Psoas muscle (tissue), 8 donors: ENCODE measurements around the gene PROK1. TPM values are rescaled to one million over a fixed set of nuclear protein-coding genes. Genes with fewer than 3 reads are reported as not detected.

Experiments
- ATAC-seq, 4 donors: fragments of 200-7000 bp; cut with Tn5 transposase; one replicate each; pipeline ENCODE4 v1.9.1; 2020; ENCODE audit warnings: moderate library complexity in 3 of 4, mild to moderate bottlenecking in 2 of 4
- DNase-seq, 2 donors: peaks; one replicate each; pipeline ENCODE4 v3.0.0-alpha.2; 2020
- H3K27ac ChIP-seq: fragments of 200-600 bp; one replicate; pipeline ENCODE4 v1.8.0; 2022
- H3K27me3 ChIP-seq, 3 donors: fragments of 200-600 bp in 1 of 3; one replicate each; pipeline versions ENCODE4 v1.6.1 to v1.8.0; 2013 to 2022; ENCODE audit warnings: low read length in 2 of 3, mild to moderate bottlenecking in 2 of 3, moderate library complexity in 1 of 3; ENCODE audit not compliant: insufficient read depth in 3 of 3
- H3K36me3 ChIP-seq, 2 donors: fragments of 200-600 bp in 1 of 2; one replicate each; pipeline versions ENCODE4 v1.6.1 to v1.8.0; 2013 to 2022; ENCODE audit warnings: low read depth in 1 of 2, mild to moderate bottlenecking in 1 of 2, moderate library complexity in 1 of 2; ENCODE audit not compliant: insufficient read depth in 1 of 2
- H3K4me1 ChIP-seq: fragments of 200-600 bp; one replicate; pipeline ENCODE4 v1.8.0; 2022
- H3K4me3 ChIP-seq: fragments of 200-600 bp; one replicate; pipeline ENCODE4 v1.8.0; 2022; ENCODE audit warnings: mild to moderate bottlenecking
- H3K9me3 ChIP-seq: fragments of 200-600 bp; one replicate; pipeline ENCODE4 v1.8.0; 2022
- WGBS, 3 donors: extraction: QIAGEN DNeasy Blood & Tissue Kit; methylation state at CpG; one replicate each; pipeline versions ENCODE4 v1.1.6 to v1.1.7; 2013; 5-methylcytosine and 5-hydroxymethylcytosine counted together
- intact Hi-C, 2 donors: fragments of 100-400 bp; cut with DNase I; formaldehyde crosslinking; loops; one replicate each; pipeline versions ENCODE4 v1.11.0 to v1.14.2; 2022
- polyA plus RNA-seq, 3 donors: library from polyadenylated mRNA; stranded (reverse); fragments of 200-250 nt; gene quantifications; one replicate each; pipeline ENCODE4 v1.2.3, GENCODE V29; 2013
- total RNA-seq, 4 donors: library from RNA; stranded (reverse); fragmentation: NEBNext Ultra II Directional in 2 of 4; extraction: Animal tissue kit (Norgen Biotek cat#: 25700) in 2 of 4; gene quantifications; one replicate each; pipeline versions ENCODE4 v1.2.1 to v1.2.4, GENCODE V29; 2021 to 2023
- TF ChIP-seq, protein P1 (sequence below): fragments of 200-600 bp; IDR thresholded peaks from one replicate; pipeline ENCODE4 v1.8.0; 2022; ENCODE audit warnings: antibody characterized with exemption
- donor health status: healthy with polysubstance abuse.
- donor health status: DM: no; HTN: no; CAD: no; lungs with moderate emphysema.
- donor health status: Bipolar disorder and iron deficiency.
- donor health status: healthy.
- donor health status: DM: yes; HTN: yes; CAD: no.
- donor health status: DM: no; HTN: no; CAD: no.
- donor health status: DM: no; HTN: no; CAD: no.
- donor health status: DM: yes; HTN: yes; CAD: no.

The PROK1 gene
- total and polyA plus RNA-seq, 7 donors, result 0.15 to 15.0 (median 0.22) TPM; not detected in 1

DNA sequence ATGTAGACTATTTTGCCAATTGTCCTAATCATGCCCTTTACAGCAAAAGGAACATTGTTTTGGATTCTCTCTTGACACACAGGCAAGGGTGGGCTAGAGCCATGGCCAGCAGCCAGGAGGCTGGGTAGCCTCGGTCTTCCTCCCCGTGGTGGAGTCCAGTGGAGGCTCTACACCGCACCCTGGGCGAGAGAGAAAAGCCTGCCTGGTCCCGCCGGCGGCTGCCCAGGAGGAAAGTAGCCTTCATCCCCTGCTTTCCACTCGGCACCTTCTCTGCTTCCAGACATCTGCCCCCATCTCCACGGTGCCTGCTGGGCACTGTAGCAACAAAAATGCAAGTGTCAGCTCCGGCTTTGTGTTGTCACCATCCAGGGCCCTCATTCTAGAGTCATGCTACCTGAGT, 21.6 kb downstream of the PROK1 start:
- WGBS, 3 donors, result 66 to 71% (median 67%) methylated on average over 10 of the region's 10 CpGs
- Histone ChIP-seq H3K4me1 (no peaks in the 10 kb centered on the region), H3K36me3 (no peaks in the 10 kb centered on the region), H3K27ac (no peak overlapping the region), H3K9me3 (no peaks in the 10 kb centered on the region), H3K4me3 (no peak overlapping the region), H3K27me3 (no peaks in the 10 kb centered on the region)
- intact Hi-C loops, result no loop called here
- TF ChIP-seq, protein P1, sequence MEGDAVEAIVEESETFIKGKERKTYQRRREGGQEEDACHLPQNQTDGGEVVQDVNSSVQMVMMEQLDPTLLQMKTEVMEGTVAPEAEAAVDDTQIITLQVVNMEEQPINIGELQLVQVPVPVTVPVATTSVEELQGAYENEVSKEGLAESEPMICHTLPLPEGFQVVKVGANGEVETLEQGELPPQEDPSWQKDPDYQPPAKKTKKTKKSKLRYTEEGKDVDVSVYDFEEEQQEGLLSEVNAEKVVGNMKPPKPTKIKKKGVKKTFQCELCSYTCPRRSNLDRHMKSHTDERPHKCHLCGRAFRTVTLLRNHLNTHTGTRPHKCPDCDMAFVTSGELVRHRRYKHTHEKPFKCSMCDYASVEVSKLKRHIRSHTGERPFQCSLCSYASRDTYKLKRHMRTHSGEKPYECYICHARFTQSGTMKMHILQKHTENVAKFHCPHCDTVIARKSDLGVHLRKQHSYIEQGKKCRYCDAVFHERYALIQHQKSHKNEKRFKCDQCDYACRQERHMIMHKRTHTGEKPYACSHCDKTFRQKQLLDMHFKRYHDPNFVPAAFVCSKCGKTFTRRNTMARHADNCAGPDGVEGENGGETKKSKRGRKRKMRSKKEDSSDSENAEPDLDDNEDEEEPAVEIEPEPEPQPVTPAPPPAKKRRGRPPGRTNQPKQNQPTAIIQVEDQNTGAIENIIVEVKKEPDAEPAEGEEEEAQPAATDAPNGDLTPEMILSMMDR, result no peak
- DNase-seq (no peak), ATAC-seq (no peak)

DNA sequence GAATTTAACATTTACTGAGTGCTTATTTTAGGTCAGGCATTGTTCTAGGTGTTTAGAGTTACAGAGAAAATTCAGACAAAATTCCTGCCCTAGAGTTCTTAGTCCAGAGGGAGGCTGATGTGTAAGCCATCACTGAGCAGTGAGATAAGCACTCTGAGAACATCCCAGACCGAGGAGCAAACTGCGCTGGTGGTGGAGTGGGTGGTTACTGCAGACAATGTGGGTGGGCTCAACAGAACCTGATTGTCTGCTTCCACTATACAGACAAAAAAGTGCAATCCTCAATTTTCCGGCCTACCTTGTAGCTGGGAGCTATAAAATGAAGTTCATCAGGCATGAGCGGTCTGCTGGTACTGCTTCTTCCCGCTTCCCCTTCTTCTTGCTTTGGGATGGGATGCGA, 23.5 kb downstream of the PROK1 start:
- Histone ChIP-seq H3K36me3 (no peaks in the 10 kb centered on the region), H3K27ac (no peak overlapping the region), H3K4me1 (no peaks in the 10 kb centered on the region), H3K4me3 (no peak overlapping the region), H3K27me3 (no peaks in the 10 kb centered on the region), H3K9me3 (no peaks in the 10 kb centered on the region)
- intact Hi-C loops, result no loop called here
- no peak for ATAC-seq
- TF ChIP-seq, protein P1, result no peak
- WGBS, 3 donors, result 92 to 95% (median 93%) methylated on average over 6 of the region's 6 CpGs
- no peak for DNase-seq

DNA sequence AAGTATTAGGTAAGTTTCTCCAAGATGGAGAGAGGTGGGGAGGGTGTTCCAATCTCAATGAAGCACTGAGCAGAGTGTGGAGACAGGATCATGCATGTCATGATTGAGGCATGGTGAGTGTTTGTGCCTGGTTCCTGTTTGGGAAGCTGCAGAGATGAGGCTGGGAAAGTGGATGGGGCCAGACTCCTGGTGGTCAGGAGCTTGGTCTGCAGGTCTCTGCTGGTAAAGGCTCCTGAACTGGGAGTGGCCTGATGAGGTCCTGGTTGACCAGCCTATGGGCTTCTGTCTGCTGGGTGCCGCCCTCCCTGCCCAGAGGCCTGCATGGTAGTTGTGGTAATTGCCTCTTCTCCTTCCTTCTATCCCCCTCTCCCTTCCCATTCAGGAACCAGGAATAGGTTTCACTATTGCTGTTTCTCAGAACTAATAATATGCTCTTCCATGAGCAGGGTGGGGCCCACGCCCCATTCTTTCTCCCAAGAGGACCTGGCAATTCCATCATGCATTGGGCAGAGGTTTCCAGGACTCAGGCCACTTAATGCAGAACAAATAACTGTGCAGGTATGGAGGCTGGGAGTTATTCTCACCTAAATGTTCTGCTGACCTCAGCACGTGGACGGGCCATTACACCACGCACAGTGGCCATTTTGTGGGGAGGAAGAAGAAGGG, 24.5 kb downstream of the PROK1 start:
- Histone ChIP-seq H3K36me3 (no peaks in the 10 kb centered on the region), H3K27ac (no peak overlapping the region), H3K27me3 (no peaks in the 10 kb centered on the region), H3K4me3 (no peak overlapping the region), H3K4me1 (no peaks in the 10 kb centered on the region), H3K9me3 (no peaks in the 10 kb centered on the region)
- intact Hi-C loops, result no loop called here
- WGBS, 3 donors, result 87 to 93% (median 90%) methylated on average over 5 of the region's 5 CpGs
- TF ChIP-seq, protein P1, result no peak
- ATAC-seq (no peak), DNase-seq (no peak)

- intact Hi-C loops, result no loop called here
- Histone ChIP-seq H3K4me3 (no peak overlapping the region), H3K9me3 (no peaks in the 10 kb centered on the region), H3K27ac (no peak overlapping the region), H3K4me1 (no peaks in the 10 kb centered on the region), H3K36me3 (no peaks in the 10 kb centered on the region), H3K27me3 (no peaks in the 10 kb centered on the region)
- DNase-seq (no peak), ATAC-seq (no peak)
- WGBS, 3 donors, result 40 to 54% (median 47%) methylated on average over 10 of the region's 10 CpGs
- TF ChIP-seq, protein P1, result no peak
Measured at GRCh38 chr1:110476028-110476765, 25.2 kb downstream of the PROK1 start.
